HEK293 (cell line): ENCODE results near the gene STXBP5L.

Experiments used
- CTCF ChIA-PET: fragments of 350-600 bp; formaldehyde crosslinking; extraction: SDS; loops from one replicate; lab custom pipeline; 2021; ENCODE audit warnings: antibody characterized with exemption; lab: Yijun Ruan, JAX
- POLR2A ChIA-PET: fragments of 300-600 bp; formaldehyde crosslinking; extraction: SDS; loops from one replicate; lab custom pipeline; 2020; ENCODE audit warnings: antibody characterized with exemption, inconsistent platforms; lab: Yijun Ruan, JAX
- H3K27ac ChIP-seq: fragments of 200-500 bp; sonication (Bioruptor generic); 2 replicates; pipeline ENCODE4 v1.5.1; 2014; ENCODE audit warnings: low read depth, low read length, control low read depth, inconsistent platforms; ENCODE audit errors: extremely low read depth
- H3K36me3 ChIP-seq, 2 experiments: fragments of 200-500 bp in 1 of 2; sonication (Bioruptor generic) in 1 of 2; 1 replicate in 1 of 2; 2 replicates in 1 of 2; pipeline ENCODE4 v1.5.1; 2014 to 2017; ENCODE audit warnings: inconsistent platforms in 2 of 2, low read length in 2 of 2; ENCODE audit not compliant: control insufficient read depth in 2 of 2, insufficient read depth in 1 of 2
- H3K4me1 ChIP-seq: fragments of 200-500 bp; sonication (Bioruptor generic); 2 replicates; pipeline ENCODE4 v1.5.1; 2014; ENCODE audit warnings: mild to moderate bottlenecking, low read length, inconsistent platforms; ENCODE audit not compliant: control insufficient read depth, insufficient read depth
- H3K4me3 ChIP-seq: 2 replicates; pipeline ENCODE4 v1.5.1; 2011; ENCODE audit warnings: low read depth, mild to moderate bottlenecking, control low read depth, low read length, moderate library complexity
- H3K9me3 ChIP-seq: fragments of 200-500 bp; sonication (Bioruptor generic); 2 replicates; pipeline ENCODE4 v1.5.1; 2014; ENCODE audit warnings: low read depth, low read length, inconsistent platforms; ENCODE audit not compliant: control insufficient read depth, insufficient read depth
- AEBP2 ChIP-seq: fragments of 450-650 bp; formaldehyde crosslinking; IDR thresholded peaks from 2 replicates; pipeline ENCODE4 v1.5.1; 2016; ENCODE audit warnings: missing biosample characterization, missing genetic modification characterization, borderline replicate concordance
- BCL11B ChIP-seq: fragments of 450-650 bp; formaldehyde crosslinking; IDR thresholded peaks from 2 replicates; pipeline ENCODE4 v1.5.1; 2016; ENCODE audit warnings: low read depth, missing biosample characterization, missing genetic modification characterization
- ELK4 ChIP-seq: IDR thresholded peaks from 2 replicates; pipeline ENCODE4 v1.6.1; 2011; ENCODE audit warnings: mild to moderate bottlenecking, low read depth, low read length, borderline replicate concordance
- GLI4 ChIP-seq: fragments of 450-650 bp; formaldehyde crosslinking; IDR thresholded peaks from 2 replicates; pipeline ENCODE4 v1.5.1; 2016; ENCODE audit warnings: missing biosample characterization, missing genetic modification characterization
- HOXA7 ChIP-seq: sonication (generic); formaldehyde crosslinking; IDR thresholded peaks from 2 replicates; pipeline ENCODE4 v1.8.1; 2022; ENCODE audit warnings: missing genetic modification reagents, borderline replicate concordance
- REPIN1 ChIP-seq: fragments of 450-650 bp; formaldehyde crosslinking; IDR thresholded peaks from 2 replicates; pipeline ENCODE4 v1.5.1; 2017; ENCODE audit warnings: missing biosample characterization, missing genetic modification characterization, low read depth
- SP2 ChIP-seq: fragments of 450-650 bp; formaldehyde crosslinking; IDR thresholded peaks from 2 replicates; pipeline ENCODE4 v1.5.1; 2016; ENCODE audit warnings: missing biosample characterization, missing genetic modification characterization
- TCF7L2 ChIP-seq: IDR thresholded peaks from 2 replicates; pipeline ENCODE4 v1.6.1; 2011; ENCODE audit warnings: low read depth, mild to moderate bottlenecking, inconsistent platforms, low read length, moderate library complexity, borderline replicate concordance
- ZBTB21 ChIP-seq: fragments of 450-650 bp; formaldehyde crosslinking; IDR thresholded peaks from 2 replicates; pipeline ENCODE4 v1.5.1; 2017; ENCODE audit warnings: missing biosample characterization, missing genetic modification characterization
- ZNF114 ChIP-seq: fragments of 450-650 bp; formaldehyde crosslinking; IDR thresholded peaks from 2 replicates; pipeline ENCODE4 v1.5.0; 2017; ENCODE audit warnings: missing biosample characterization, missing genetic modification characterization
- ZNF121 ChIP-seq: fragments of 450-650 bp; formaldehyde crosslinking; IDR thresholded peaks from 2 replicates; pipeline ENCODE4 v1.5.1; 2016; ENCODE audit warnings: missing biosample characterization, missing genetic modification characterization
- ZNF157 ChIP-seq: fragments of 450-650 bp; formaldehyde crosslinking; IDR thresholded peaks from 2 replicates; pipeline ENCODE4 v1.5.1; 2016; ENCODE audit warnings: missing biosample characterization, missing genetic modification characterization
- ZNF16 ChIP-seq: fragments of 450-650 bp; formaldehyde crosslinking; IDR thresholded peaks from 2 replicates; pipeline ENCODE4 v1.5.1; 2016; ENCODE audit warnings: low read depth, missing biosample characterization, missing genetic modification characterization
- ZNF18 ChIP-seq: fragments of 450-650 bp; formaldehyde crosslinking; IDR thresholded peaks from 2 replicates; pipeline ENCODE4 v1.5.1; 2016; ENCODE audit warnings: missing biosample characterization, missing genetic modification characterization
- ZNF2 ChIP-seq: fragments of 450-650 bp; formaldehyde crosslinking; IDR thresholded peaks from 2 replicates; pipeline ENCODE4 v1.5.1; 2016; ENCODE audit warnings: missing biosample characterization, missing genetic modification characterization
- ZNF426 ChIP-seq: fragments of 450-650 bp; formaldehyde crosslinking; IDR thresholded peaks from 2 replicates; pipeline ENCODE4 v1.5.1; 2017; ENCODE audit warnings: missing biosample characterization, missing genetic modification characterization, mild to moderate bottlenecking, inconsistent platforms, moderate library complexity
- ZNF433 ChIP-seq: fragments of 450-650 bp; formaldehyde crosslinking; IDR thresholded peaks from 2 replicates; pipeline ENCODE4 v1.5.1; 2016; ENCODE audit warnings: missing biosample characterization, missing genetic modification characterization, low read depth
- ZNF473 ChIP-seq: fragments of 450-650 bp; formaldehyde crosslinking; IDR thresholded peaks from 2 replicates; pipeline ENCODE4 v1.5.1; 2017; ENCODE audit warnings: missing biosample characterization, missing genetic modification characterization
- ZNF521 ChIP-seq: fragments of 450-650 bp; formaldehyde crosslinking; IDR thresholded peaks from 2 replicates; pipeline ENCODE4 v1.5.1; 2017; ENCODE audit warnings: missing biosample characterization, mild to moderate bottlenecking, missing genetic modification characterization
- ZNF623 ChIP-seq: fragments of 450-650 bp; formaldehyde crosslinking; IDR thresholded peaks from 2 replicates; pipeline ENCODE4 v1.5.1; 2016; ENCODE audit warnings: missing biosample characterization, missing genetic modification characterization
- ZNF645 ChIP-seq: fragments of 450-650 bp; formaldehyde crosslinking; IDR thresholded peaks from 2 replicates; pipeline ENCODE4; 2016; ENCODE audit warnings: missing biosample characterization, missing genetic modification characterization
- ZNF658 ChIP-seq: fragments of 450-650 bp; formaldehyde crosslinking; IDR thresholded peaks from 2 replicates; pipeline ENCODE4; 2016; ENCODE audit warnings: missing biosample characterization, missing genetic modification characterization
- ZNF670 ChIP-seq: fragments of 450-650 bp; formaldehyde crosslinking; IDR thresholded peaks from 2 replicates; pipeline ENCODE4 v1.5.1; 2016; ENCODE audit warnings: missing biosample characterization, missing genetic modification characterization, low read depth
- ZNF777 ChIP-seq: fragments of 450-650 bp; formaldehyde crosslinking; IDR thresholded peaks from 2 replicates; pipeline ENCODE4 v1.5.1; 2017; ENCODE audit warnings: missing biosample characterization, missing genetic modification characterization, borderline replicate concordance
- ZNF830 ChIP-seq: fragments of 450-650 bp; IDR thresholded peaks from 2 replicates; pipeline ENCODE4 v1.5.0; 2018; ENCODE audit warnings: missing biosample characterization, missing genetic modification characterization, low read depth, mild to moderate bottlenecking, moderate library complexity
- ZSCAN18 ChIP-seq: fragments of 450-650 bp; formaldehyde crosslinking; IDR thresholded peaks from 2 replicates; pipeline ENCODE4 v1.5.1; 2016; ENCODE audit warnings: missing biosample characterization, missing genetic modification characterization
- ZSCAN30 ChIP-seq: fragments of 450-650 bp; IDR thresholded peaks from 2 replicates; pipeline ENCODE4 v1.5.1; 2018; ENCODE audit warnings: missing biosample characterization, mild to moderate bottlenecking, missing genetic modification characterization, moderate library complexity

Gene STXBP5L

GRCh38 chr3:121462565-121462964 is 554.6 kb downstream of the STXBP5L start:
- CTCF ChIA-PET = no interaction called here
- Histone ChIP-seq H3K4me1 (no peaks in the 10 kb centered on the region), H3K4me3 (no peak overlapping the region), H3K9me3 (no peaks in the 10 kb centered on the region), H3K27ac (no peak overlapping the region), H3K36me3 (peaks cover 9 to 81% of the 10 kb centered on the region in 2 experiments)
- POLR2A ChIA-PET = no interaction called here
- TF ChIP-seq ZNF433 (tag by site-specific recombination) (no peak), ZNF121 (tag by site-specific recombination) (no peak), GLI4 (tag by site-specific recombination) (no peak), ZNF670 (no peak), BCL11B (tag by site-specific recombination) (no peak), REPIN1 (tag by site-specific recombination) (no peak)

GRCh38 chr3:121463745-121464144 is 555.7 kb downstream of the STXBP5L start:
- H3K27ac ChIP-seq = no peak overlapping the region
- TF ChIP-seq ZNF114 (no peak), ZNF830 (no peak), ZNF658 (tag by site-specific recombination) (no peak), ZNF521 (tag by site-specific recombination) (no peak), HOXA7 (CRISPR knock-in tag) (no peak), AEBP2 (tag by site-specific recombination) (no peak), ZNF2 (no peak), ZNF16 (no peak), ZNF645 (tag by site-specific recombination) (no peak), ZNF426 (tag by site-specific recombination) (no peak), ZBTB21 (no peak), ZNF18 (no peak)
- peaks cover 14 to 89% of the 10 kb centered on the region in 2 experiments for H3K36me3 ChIP-seq
- H3K4me3 ChIP-seq = no peak overlapping the region
- POLR2A ChIA-PET = no interaction called here
- CTCF ChIA-PET = no interaction called here
- no peaks in the 10 kb centered on the region for H3K4me1 ChIP-seq
- no peaks in the 10 kb centered on the region for H3K9me3 ChIP-seq

- POLR2A ChIA-PET = no interaction called here
- no peak overlapping the region for H3K27ac ChIP-seq
- no peaks in the 10 kb centered on the region for H3K9me3 ChIP-seq
- H3K36me3 ChIP-seq = peaks cover 18 to 85% of the 10 kb centered on the region in 2 experiments
- no peak overlapping the region for H3K4me3 ChIP-seq
- H3K4me1 ChIP-seq = no peaks in the 10 kb centered on the region
- CTCF ChIA-PET = no interaction called here
- TF ChIP-seq ELK4 (no peak), ZNF473 (tag by site-specific recombination) (no peak), ZNF157 (tag by site-specific recombination) (no peak), ZNF426 (tag by site-specific recombination) (no peak), TCF7L2 (no peak), ZSCAN18 (no peak), SP2 (tag by site-specific recombination) (no peak), ZNF777 (tag by site-specific recombination) (no peak), ZSCAN30 (no peak), ZNF623 (tag by site-specific recombination) (no peak)
Measured at GRCh38 chr3:121467085-121467484, 559.1 kb downstream of the STXBP5L start.
